HG03342 (cell line): ENCODE measurements around the gene CLRN1.
A peak's percentile ranks its signal among the peaks of the same experiment; 100 is the strongest.

ENCODE experiments used
- ATAC-seq: cut with Tn5 transposase; IDR thresholded peaks from one replicate; pipeline ENCODE4 v1.9.1; 2021; ENCODE audit warnings: mild to moderate bottlenecking, moderate library complexity; ENCODE audit not compliant: unreplicated experiment

Gene CLRN1

DNA sequence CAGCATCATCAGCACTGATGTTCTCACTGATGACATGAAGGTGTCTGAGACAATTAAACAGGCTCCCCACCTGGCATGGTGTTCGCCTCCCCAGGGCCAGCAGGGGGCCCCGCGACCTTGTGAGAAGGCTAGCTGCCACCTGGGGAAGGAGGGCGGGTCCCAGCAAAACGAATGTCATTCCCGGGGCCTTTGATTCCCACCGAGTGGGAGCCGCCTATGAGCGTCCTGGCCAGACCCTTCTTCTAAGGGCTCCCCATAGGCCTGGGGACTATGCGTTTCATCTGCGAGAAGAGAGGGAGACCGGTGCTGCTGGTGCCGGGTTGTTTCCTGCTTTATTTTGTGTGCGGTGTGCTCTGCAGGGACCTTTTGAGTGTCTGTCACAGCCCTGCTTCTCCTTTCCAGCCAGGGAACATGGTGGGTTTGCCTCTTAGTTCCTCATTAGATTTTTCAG is 46.8 kb downstream of the CLRN1 start:
- ATAC-seq: peak; percentile 92

DNA sequence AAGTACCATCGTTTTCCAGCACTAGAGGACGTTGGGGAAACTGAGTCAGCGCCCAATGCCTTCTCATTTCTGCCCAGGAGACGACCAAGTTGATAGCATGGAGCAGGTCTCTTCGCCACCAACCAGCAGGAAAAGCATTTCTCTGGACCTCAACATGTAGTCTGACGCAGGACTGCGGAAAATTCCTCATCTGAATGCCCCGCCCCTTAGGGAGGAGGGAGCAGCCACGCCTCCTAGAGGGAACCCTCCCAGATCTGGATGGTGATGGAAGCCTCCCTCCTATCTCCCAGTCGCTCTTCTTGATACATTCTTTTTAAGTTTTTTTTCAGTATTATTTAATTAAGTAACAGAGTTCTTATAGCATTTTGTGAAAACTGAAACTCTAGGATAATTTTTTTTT is 49.9 kb downstream of the CLRN1 start:
- ATAC-seq: no peak

DNA sequence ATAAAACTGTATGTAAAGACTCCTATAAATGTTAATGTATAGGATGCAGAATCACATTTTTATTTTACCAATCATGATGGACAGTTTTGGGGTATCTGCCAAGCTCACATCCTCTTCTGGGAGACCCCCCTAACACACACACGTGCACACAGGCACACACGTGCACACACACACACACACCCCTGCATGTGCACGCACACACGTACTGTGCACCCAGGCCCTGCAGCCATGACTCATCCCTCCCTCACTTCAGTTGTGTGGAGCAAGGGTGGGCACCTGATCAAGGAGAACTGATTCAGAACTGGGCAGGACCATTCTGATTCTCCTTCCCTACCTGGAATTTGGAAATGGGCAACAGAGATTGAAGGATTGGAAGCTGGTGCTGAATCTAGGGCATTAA is 51.3 kb downstream of the CLRN1 start:
- no peak for ATAC-seq

DNA sequence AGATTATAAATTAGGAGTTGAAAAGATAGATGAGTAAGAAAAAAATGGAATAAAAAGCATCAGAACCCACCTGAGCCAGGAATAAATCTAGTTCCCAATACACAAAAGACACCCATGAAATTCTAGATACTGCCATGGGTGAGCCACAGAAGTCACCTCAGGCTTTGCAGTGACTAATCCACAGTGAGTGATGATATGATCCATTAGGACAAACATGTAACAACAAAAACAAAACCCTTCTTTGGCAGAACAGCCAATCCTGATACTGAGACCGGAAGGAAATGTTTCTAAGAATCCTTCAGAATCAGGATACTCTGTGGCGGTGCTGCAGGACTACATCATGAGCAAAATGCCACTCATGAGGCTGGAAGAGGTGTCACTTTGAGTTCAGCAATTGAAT is 52.3 kb downstream of the CLRN1 start:
- ATAC-seq: no peak

DNA sequence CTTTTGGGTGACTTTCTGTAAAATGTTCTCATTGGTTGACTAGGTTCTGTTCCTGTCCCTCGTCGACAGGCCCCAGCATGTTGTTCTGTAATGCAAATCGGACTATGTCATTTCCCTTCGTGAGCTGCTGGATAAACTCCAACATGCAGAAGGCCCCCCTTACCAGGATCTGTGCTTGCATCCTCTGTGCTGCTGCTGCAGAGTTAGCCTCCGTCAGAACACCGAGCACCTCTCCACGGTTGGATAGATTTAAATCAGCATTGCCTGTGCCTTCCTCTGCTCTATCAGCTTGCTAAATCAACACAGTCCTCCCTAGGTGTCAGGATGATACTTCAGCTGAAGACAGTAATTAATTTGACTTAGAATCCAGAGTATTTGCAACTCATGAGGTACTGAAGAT is 54.6 kb downstream of the CLRN1 start:
- no peak for ATAC-seq

DNA sequence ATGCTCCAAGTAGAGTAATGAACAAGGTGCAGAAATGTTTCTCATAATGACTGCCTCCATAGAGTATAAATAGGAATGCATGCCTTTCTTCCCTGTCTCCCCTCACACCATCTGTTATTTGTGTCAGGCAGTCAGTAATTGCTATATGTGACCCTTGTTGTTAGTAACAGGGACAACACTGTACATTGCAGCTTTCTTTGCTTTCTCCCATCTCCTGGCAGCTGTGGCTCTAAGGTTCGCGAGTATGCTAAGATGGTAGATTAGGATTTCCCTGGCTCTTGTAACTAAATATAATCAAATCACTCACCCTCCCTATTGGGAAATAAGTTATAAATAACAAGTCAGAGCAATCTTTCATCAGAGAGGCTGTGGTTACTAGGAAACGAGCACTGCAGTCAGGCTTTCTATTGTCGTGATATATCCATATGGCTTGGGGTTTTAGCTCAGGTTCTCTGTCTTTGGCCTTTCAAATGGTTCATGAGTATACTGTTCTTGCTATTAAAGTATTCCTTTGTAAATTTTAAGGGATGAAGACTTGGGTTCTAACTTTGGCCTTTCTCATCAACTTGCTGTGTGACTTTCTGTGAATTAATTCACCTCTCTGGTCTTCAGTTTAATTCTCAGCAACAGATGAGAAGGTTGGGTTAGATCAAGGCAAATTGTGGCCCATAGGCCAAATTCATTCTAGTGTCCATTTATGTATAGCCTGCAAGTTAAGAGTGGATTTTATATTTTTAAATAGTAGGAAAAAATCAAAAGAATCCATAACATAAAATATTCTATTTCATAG is 59.2 kb downstream of the CLRN1 start:
- ATAC-seq: no peak

DNA sequence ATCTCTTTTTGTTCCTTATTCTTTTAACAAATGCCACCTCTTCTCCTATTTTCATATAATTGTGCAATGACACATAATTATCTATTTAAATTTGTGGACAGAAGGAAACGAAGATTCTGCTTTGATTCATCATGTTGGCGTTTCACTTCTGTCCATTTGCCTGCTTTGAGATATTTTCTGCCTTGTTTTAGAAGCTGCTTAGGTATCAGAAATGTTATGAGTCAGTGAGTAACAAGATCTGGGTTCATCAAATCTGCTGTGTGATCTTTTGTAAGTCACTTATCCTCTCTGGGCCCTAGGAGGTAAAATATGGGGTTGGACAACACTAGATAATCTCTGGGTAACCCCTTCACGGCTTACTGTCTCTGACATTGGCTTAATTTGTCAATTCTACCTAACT is 60.0 kb downstream of the CLRN1 start:
- no peak for ATAC-seq

DNA sequence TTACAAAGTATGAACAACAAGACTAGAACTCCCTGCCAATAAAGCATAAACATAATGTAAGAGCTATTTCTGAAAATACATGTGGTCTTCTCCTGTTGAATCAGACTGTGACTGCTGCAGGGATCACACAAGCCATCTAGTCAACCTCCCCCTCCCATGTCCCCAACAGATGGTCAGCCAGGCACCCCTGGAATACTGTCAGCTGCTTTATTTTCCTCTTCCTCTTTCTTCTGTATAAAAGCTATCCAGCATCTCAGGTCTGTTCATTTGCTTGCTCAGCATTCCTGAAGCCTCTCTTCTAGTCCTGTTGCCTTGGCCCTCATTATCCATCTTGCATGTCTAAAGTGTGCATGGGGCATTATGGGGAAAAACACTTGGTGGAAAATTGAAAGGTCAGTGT is 60.8 kb downstream of the CLRN1 start:
- ATAC-seq: no peak

DNA sequence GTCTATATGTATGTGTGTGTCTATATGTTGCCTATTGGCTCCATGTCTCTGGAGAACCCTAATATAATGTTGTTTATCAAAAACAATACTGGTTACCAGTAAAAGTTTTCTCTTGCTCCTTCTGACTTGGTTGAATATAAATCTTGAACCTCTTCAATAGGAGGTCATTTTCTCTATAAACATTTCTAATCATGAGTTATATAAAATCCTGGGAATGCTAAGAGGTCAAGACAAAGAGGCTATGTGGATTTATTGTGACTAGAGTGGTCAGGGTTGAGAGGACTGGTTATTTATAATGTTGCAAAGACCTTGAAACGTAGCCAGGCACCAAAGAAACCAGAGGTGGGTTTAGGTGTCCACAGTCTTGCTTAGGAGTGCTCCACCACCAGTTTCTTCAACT is 66.1 kb downstream of the CLRN1 start:
- ATAC-seq: no peak

DNA sequence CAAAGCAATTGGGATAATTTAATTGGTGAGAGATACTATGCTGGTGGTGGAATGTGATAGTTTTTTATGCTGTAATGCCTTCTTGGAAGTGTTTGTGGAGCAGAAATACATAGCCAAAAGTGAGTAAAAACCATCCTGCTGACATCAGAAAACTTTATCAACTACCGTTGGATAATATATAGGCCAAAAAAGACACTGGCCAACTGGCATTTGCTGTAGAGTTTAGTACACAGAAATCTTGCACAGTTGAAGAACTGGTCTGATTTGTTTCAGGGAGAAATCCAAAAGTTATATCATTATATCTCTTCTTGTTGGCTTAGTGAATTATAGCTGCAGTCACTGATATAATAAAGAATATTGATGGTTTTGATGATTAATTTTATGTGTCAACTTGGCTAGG is 66.8 kb downstream of the CLRN1 start:
- no peak for ATAC-seq

DNA sequence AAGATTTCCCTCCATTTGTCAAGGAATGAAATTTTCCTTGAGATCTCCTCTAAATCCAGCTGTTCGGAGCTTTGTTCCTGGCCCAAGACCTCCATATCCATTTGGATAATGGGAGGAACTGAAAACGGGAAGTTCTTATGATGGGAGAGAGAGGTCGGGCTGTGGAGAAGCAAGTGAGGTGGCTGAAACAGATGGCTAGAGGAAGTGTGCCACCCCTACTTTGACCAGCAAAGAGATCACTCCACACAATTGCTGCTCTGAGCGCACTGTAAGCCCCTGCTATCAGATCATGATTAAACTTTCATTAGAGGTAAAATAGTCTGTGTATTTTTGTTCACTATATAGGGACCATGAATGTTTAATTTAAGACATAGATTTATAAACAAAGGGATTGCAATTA is 67.2 kb downstream of the CLRN1 start, which contains the start of gene MINDY4B:
TSS of gene MINDY4B (minus strand) at position 101 of the 400 bp plus-strand sequence. CDS start at position 101, 0 bp downstream.
- no peak for ATAC-seq

DNA sequence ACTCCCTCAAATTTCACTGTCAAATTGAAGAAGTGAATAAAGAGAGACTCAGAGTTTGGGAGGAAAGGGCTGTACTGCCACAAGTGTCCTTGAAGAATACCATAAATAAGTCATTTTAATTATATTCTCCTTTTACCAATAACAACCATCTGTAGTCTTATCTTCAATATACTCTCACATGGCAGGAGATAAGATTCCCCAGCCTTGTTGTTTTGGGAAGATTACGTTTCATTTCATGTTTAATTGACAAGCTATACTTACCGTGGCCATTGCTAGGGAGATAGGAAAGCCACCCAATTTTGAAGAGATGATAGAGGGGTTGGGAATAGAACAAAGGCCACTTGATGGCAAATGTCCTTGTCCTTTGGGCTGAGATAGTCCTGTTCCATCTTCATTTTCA is 69.5 kb downstream of the CLRN1 start:
- no peak for ATAC-seq

DNA sequence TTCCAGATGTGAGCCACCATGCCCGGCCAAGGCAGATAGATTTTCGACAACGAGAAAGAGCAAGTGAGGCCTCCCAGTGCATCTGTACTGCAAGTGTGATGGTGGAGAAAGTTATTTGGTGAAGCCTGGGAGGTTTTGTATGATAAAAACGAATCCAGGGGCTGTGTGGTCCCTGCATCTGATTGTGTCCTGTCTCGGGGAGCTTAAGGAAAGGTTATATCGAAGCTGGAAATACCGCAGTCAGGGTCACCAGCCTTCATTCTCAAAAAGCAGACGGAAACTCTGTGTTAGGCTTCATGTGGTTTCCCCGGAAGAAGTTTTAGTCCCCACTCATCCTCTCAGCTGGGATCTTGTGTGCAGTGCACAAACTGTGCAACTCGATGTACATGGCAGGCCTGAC is 70.7 kb downstream of the CLRN1 start:
- no peak for ATAC-seq

DNA sequence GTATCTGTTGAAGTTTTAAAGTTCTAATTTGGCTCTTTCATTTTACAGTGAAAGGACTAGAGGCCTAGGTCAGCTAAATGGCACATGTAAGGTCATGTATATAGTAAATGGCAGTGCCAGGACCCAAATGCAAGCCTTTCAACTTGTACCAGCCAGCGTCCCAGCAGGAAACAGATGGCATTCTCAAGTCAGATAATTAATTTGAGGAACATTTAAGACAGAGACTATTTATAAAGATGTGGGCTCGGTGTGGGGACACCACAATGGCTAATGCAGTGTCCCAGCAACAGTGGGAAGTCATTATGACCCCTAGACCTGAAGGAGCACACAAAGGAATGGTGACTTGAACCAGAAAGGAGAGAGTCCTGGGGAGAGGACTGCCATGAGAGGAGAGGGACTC is 73.4 kb downstream of the CLRN1 start:
- ATAC-seq: no peak

DNA sequence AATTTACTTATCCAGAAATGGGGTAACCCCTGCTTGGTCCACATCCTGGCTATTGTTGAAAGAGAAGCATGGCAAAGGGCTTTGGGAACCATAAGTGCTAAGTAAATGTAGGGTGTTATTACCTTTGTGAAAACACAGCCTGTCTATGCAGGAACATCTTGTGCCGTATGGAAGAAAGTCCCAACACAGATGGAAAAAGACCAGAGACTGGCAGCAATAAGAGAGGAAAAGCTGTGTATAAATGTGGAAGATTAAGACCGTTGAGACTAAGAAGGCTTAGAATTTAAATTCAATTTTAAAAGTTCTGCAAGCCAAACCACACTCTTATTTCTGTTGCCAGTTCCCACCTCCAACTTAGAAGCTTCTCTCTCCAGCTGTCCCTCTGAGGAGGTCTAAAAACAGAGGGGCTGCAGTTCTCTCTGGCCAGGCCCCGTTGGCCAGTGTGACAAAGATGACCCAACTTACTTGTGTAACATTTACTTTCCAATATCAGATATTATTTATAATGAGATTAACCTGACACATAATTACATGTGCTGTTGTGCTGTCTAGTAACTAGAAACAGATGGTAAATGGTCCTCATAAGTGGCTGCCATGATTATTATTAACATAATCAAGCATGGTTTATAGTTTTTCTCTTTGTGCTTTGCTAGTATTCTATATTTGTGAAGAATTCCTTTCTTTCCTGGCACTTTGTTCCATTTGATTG is 74.3 kb downstream of the CLRN1 start:
- ATAC-seq: no peak

DNA sequence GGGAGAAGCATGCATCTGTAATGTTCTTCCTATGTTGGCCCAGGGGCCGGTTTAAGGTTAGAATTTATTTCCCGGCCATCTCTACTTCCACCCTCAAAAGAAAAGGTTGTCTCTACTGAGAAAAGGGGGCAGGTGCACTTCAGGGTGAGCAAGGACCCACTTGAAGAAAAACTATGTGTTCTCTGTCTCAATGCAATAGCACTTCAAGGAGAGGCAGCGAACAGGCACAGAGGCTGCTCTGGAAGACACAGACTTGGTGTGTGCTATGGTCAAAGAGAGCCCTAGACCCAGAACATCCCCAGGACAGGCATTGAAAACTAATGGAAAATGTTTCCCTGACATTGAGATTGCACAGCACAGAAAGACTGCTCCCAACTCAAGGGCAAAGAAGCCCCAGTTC is 74.9 kb downstream of the CLRN1 start:
- ATAC-seq: no peak

DNA sequence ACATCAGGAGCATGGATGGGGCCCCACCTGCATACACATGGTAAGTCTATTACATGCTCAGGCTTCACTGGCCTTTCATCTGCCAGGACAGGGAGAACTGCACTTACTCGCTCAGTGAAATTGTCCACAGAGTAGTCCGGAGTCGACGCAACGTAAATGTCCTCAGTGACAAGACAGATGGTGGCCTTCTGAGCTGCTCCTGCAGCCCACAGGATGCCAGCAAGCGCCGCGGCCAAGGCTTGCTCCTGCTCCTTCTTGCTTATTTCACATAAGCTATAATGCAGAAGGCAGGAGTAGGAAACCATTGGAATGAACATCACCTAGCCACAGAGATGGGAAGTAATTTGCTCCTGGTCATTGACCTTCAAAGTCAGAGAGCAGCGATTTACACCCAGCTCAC is 81.7 kb downstream of the CLRN1 start:
- no peak for ATAC-seq

DNA sequence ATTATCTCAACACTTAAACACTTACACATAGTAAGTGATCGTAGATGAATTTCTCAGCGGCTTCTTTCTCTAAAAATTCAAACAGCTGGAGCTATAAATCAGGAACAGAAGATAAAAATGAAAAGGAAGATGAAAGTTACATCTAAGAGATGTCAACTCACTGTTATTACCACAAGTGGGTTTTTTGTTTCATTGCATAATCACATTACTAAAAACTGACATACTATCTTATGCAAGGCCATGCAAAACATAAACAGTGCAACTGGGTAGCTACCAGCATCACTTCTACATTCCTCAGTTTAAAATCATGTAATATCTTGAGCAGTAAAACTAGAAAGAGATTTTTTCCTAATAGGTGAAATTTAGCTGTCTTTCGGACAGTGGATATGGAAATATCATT is 82.2 kb downstream of the CLRN1 start:
- ATAC-seq: no peak

DNA sequence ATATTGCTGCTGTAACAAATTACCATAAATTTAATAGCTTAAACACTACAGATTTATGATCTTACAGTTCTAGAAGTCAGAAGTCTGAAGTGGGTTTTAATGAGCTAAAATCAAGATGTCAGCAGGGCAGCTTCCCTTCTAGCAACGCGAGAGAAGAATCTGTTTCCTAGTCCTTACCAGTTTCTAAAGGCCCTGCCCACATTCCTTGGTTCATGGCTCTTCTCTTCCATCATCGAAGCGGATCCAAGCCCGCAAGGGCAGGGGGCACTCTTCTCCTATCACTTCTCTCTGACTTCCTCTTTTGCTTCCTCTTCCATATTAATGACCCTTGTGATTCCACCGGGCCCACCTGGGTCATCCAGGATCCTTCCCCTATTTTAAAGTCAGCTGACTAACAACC is 83.4 kb downstream of the CLRN1 start:
- no peak for ATAC-seq

DNA sequence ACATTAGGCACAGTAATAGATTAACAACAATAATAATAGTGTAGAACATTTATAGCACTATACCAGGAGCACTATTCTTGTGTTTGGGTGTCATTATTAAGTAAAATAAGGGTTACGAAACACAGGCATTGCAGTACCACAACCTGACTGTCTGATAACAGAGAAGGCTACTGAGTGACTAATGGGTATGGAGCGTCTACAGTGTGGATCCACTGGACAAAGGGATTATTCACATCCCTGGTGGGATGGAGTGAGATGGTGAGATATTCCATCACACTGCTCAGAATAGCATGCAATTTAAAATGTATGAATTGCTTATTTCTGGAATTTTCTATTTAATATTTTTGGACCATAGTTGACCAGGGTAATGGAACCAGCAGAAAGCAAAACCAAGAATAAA is 85.5 kb downstream of the CLRN1 start:
- ATAC-seq: no peak

DNA sequence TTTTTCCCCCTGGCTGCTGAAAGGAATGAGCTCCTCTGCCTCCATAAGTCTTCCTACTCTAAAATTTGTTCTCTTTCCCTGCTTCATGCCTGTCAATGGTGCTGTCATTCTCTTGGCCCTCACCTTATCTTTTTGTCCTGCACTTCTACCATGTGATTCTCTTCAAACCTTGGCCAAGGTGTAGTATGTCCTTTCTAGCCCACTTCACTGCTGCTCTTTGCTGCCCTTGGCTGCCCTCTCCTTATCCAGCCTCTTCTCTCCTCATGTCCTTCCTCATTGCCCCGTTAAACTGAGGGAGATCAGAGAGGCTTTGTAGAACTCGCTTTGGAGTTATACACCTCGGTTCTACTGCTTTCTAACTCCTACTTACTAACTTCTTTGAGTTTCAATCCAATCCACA is 87.0 kb downstream of the CLRN1 start:
- ATAC-seq: no peak

DNA sequence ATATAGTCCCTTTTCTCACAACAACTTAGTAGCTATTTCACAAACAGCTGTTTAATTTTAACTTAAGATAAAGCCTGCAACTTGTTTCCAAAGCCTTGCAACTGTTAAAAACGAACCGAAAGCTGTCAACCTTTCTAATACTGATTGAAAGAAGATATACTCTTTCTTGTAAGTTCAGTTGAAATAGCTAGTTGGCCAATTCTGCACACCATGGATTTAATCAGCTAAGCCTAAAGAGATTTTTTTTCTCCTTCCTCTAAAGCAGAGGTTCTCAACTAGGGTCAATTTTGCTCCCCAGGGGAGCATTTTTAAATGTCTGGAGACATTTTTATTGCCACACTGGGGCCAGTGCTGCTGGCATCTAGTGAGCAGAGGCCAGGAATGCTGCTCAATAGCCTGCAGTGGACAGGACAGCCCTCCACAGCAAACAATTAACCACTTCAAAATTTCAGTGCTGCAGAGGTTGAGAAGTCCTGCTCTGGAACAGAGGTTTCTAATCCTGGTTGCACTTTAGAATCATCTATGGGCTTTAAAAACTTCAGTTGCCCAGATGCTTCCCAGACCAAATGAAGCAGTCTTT is 93.4 kb downstream of the CLRN1 start:
- no peak for ATAC-seq
